NCI-H1694 treated with DMSO at 0.1 percent for 48 hours (cell line): ENCODE measurements around the gene HSDL2.
"Not testable (repeated sequence)": the region's sequence is repeated elsewhere in the genome, so short reads cannot be mapped to it uniquely, and the experiment has no call there.

Experiments used
- DNase-seq: peaks from one replicate; lab custom pipeline; 2025; lab: John Stamatoyannopoulos, UW

HSDL2 gene

GRCh38 chr9:112380102-112380824 lies at the start of gene HSDL2:
Gene HSDL2, plus strand, starts transcription at chr9:112380108. Its CDS starts 56 bp downstream, at chr9:112380164.
- DNase-seq: no peak

- DNase-seq: no peak
Observed at GRCh38 chr9:112331674-112331952, 48.3 kb upstream of the HSDL2 start.

- no peak for DNase-seq
Observed at GRCh38 chr9:112332214-112332613, 47.7 kb upstream of the HSDL2 start.

GRCh38 chr9:112332674-112332976 lies 47.3 kb upstream of the HSDL2 start:
- DNase-seq: no peak

GRCh38 chr9:112332977-112333638 lies 46.8 kb upstream of the HSDL2 start, which contains the start of gene PTBP3:
Gene PTBP3, minus strand, starts transcription at chr9:112333619. Its CDS starts 35,754 bp downstream, at chr9:112297865.
- peak; percentile 28 for DNase-seq

GRCh38 chr9:112333639-112334431 lies 46.1 kb upstream of the HSDL2 start:
- DNase-seq: peak; percentile 82

GRCh38 chr9:112334432-112334841 lies 45.5 kb upstream of the HSDL2 start:
- DNase-seq: no peak

GRCh38 chr9:112337547-112337946 lies 42.4 kb upstream of the HSDL2 start:
- no peak for DNase-seq

GRCh38 chr9:112338561-112338960 lies 41.3 kb upstream of the HSDL2 start:
- DNase-seq: no peak

- DNase-seq: no peak
Observed at GRCh38 chr9:112339886-112340285, 40.0 kb upstream of the HSDL2 start.

- DNase-seq: no peak
Observed at GRCh38 chr9:112341730-112342129, 38.2 kb upstream of the HSDL2 start.

GRCh38 chr9:112348257-112349007 lies 31.5 kb upstream of the HSDL2 start:
- no peak for DNase-seq

GRCh38 chr9:112349008-112349333 lies 30.9 kb upstream of the HSDL2 start:
- no peak for DNase-seq

GRCh38 chr9:112351184-112351583 lies 28.7 kb upstream of the HSDL2 start:
- DNase-seq: no peak

- DNase-seq: no peak
Observed at GRCh38 chr9:112352209-112352608, 27.7 kb upstream of the HSDL2 start.

GRCh38 chr9:112354081-112354743 lies 25.7 kb upstream of the HSDL2 start:
- no peak for DNase-seq

GRCh38 chr9:112355427-112355897 lies 24.4 kb upstream of the HSDL2 start:
- DNase-seq: no peak

- no peak for DNase-seq
Observed at GRCh38 chr9:112360047-112360804, 19.7 kb upstream of the HSDL2 start.

GRCh38 chr9:112361601-112362000 lies 18.3 kb upstream of the HSDL2 start:
- DNase-seq: peak; percentile 38

GRCh38 chr9:112364761-112365160 lies 15.1 kb upstream of the HSDL2 start:
- no peak for DNase-seq

GRCh38 chr9:112365257-112365656 lies 14.7 kb upstream of the HSDL2 start:
- not testable (repeated sequence) for DNase-seq
